Spleen (tissue), 7 donors: ENCODE data around the gene NEK1.

Source experiments
- CTCF ChIP-seq, 11 experiments: fragments of 200-600 bp in 7 of 11; fragments of 450-650 bp in 4 of 11; sonication (generic) in 4 of 11; IDR thresholded peaks in 8 of 11; conservative IDR thresholded peaks in 3 of 11; 1 replicate in 7 of 11; 2 replicates in 4 of 11; pipeline versions ENCODE4 v1.4.0 to v1.8.0; 2016 to 2021; ENCODE audit warnings: antibody characterized with exemption in 11 of 11, inconsistent platforms in 4 of 11, mild to moderate bottlenecking in 1 of 11
- POLR2A ChIP-seq, 3 donors: fragments of 450-650 bp; IDR thresholded peaks; one replicate each; pipeline ENCODE4 v1.5.1; 2017; ENCODE audit warnings: antibody characterized with exemption in 3 of 3, mild to moderate bottlenecking in 1 of 3
- donor health status: DM: no; HTN: no; CAD: no; lungs with moderate emphysema.
- donor health status: DM: no; HTN: no; CAD: no.
- donor health status: DM: no; HTN: no; CAD: no.

DNA sequence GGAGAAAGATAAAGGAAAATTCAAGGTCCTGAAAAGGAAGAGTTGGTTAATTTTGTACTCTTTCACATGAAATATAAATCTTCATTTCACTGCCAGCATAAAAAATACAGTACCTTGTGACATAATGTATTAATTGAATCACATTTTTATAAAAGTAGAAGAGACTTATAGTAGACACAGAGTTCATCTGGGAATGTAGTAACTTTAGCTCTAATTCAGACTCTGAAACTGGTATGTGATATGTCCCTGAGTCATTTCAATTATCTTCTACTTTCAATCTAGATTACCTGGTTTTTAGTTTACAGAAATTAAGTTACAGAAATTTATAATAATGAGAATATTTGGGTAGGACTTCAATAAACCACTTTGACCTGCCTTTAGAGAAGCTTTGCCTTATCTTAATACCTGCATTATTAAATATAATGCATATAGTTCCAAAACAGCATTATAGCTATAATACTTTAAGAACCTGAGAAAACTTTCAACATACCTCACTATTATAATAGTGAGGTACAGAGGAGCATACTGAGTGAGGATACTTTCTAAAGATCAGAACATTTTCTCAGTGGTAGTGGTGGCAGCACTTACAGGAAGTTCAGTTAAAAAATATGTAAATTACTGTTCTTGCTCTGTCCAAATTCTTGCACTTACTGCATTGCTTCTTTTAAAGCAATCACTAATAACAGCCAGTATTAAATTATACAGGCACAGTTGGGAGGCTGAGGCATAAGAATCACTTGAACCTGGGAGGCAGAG lies 11.2 kb downstream of the NEK1 start:
- no peak for TF ChIP-seq POLR2A (IDR thresholded peaks at IDR 0.05)
- TF ChIP-seq CTCF (IDR thresholded peaks at IDR 0.05 in 8 of 11, conservative IDR thresholded peaks at IDR 0.05 in 3 of 11): no peak
